GM12872 (cell line): Measurements from ENCODE around the gene C17orf113.

Source experiments
- TF ChIP-seq, protein P1 (sequence below): IDR thresholded peaks from 3 replicates; pipeline ENCODE4 v1.5.1; 2011; ENCODE audit warnings: low read depth, mild to moderate bottlenecking, low read length, moderate library complexity; ENCODE audit not compliant: insufficient read depth

C17orf113 gene

GRCh38 chr17:42078396-42079043 lies 28.1 kb upstream of the C17orf113 start:
- TF ChIP-seq, protein P1, sequence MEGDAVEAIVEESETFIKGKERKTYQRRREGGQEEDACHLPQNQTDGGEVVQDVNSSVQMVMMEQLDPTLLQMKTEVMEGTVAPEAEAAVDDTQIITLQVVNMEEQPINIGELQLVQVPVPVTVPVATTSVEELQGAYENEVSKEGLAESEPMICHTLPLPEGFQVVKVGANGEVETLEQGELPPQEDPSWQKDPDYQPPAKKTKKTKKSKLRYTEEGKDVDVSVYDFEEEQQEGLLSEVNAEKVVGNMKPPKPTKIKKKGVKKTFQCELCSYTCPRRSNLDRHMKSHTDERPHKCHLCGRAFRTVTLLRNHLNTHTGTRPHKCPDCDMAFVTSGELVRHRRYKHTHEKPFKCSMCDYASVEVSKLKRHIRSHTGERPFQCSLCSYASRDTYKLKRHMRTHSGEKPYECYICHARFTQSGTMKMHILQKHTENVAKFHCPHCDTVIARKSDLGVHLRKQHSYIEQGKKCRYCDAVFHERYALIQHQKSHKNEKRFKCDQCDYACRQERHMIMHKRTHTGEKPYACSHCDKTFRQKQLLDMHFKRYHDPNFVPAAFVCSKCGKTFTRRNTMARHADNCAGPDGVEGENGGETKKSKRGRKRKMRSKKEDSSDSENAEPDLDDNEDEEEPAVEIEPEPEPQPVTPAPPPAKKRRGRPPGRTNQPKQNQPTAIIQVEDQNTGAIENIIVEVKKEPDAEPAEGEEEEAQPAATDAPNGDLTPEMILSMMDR, result no peak

DNA sequence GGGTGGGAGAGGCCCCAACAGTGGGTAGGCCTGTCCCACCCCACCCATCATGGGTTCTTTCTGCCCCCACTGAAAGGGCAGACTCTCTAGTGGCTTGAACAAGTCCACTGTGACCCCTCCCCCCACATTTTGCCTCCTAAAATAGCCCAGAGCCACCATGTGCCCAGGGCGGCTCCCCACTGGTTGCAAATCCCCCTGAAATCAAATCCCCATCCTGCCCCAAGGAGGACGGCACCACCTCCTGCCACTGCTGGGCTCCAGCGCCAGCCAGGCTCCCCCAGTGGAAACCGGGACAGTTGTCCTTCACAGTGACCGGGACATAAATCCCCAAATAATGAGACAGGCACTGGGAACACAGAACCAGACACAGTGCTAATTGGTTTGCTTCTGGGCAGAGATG lies 27.4 kb upstream of the C17orf113 start:
- TF ChIP-seq, protein P1, result no peak

- TF ChIP-seq, protein P1, result no peak
Measured at GRCh38 chr17:42076797-42077559, 26.6 kb upstream of the C17orf113 start.

GRCh38 chr17:42075789-42076188 lies 25.4 kb upstream of the C17orf113 start:
- TF ChIP-seq, protein P1, result no peak

DNA sequence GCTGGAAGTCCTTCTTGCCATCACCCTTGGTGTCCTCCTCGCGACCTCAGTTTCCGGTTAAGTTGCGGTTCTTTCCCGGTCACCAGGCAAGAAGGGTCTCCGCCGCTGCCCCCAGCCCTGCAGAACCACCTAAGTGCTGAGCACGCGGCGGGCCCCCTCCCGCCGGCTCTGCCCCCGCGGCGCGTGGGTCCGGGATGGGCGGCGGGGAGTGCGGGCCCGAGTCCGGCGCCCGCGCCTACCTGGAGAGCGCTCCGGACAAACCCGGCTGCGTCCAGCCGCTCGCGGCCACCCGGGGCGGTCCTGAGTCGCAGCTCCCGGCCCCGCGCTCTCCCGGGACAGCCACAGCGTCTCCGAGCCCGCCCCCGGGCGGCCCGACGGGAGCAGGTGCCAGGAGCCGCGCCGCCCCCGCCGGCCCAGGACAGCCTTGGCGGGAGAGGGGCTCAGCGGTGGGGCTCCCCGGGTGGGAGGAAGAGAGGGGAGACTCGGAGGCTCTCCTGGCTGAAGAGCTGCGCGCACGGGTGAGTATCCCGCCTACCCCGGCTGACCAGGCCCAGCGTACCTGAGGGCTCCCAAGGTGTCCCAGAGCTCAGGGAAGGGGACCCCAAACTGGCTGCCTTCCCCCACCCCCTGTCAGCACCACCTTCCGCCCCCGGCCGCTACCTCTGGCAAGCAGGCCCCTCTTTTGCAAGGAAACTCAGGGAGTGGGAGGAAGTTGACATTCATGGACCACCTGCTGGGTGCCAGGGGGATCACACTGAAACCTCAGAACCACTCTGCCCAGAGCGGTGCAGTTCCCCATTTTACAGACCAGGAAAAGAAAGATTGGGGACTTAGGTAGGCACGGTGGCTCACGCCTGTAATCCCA lies 22.2 kb upstream of the C17orf113 start:
- TF ChIP-seq, protein P1, result peak; percentile 7; the same call in 1 of the 3 replicates

- TF ChIP-seq, protein P1, result no peak
Measured at GRCh38 chr17:42071810-42072209, 21.4 kb upstream of the C17orf113 start.

- TF ChIP-seq, protein P1, result no peak
Measured at GRCh38 chr17:42068979-42069378, 18.6 kb upstream of the C17orf113 start.
